Astrocyte of the spinal cord (primary cell): ENCODE data around the gene NLRC4.
"Not testable (repeated sequence)": the region's sequence is repeated elsewhere in the genome, so short reads cannot be mapped to it uniquely, and the experiment has no call there.

Source experiments
- DNase-seq: peaks from one replicate; pipeline ENCODE4 v3.0.0; 2011; ENCODE audit warnings: low read depth, low spot score
- H3K4me3 ChIP-seq: 2 replicates; pipeline ENCODE4 v1.5.1; 2011; ENCODE audit warnings: low read depth, mild to moderate bottlenecking, low read length, moderate library complexity
- in situ Hi-C: cut with HindIII; loops from 2 replicates; pipeline ENCODE4 v1.10.0; 2017; ENCODE audit warnings: low sequenced_read_pairs
- TF ChIP-seq, protein P1 (sequence below): IDR thresholded peaks from 2 replicates; pipeline ENCODE4 v1.5.1; 2012; ENCODE audit warnings: low read depth, mild to moderate bottlenecking, low read length, inconsistent platforms

Gene NLRC4

GRCh38 chr2:32210767-32211408 lies 53.8 kb downstream of the NLRC4 start:
- no peak for DNase-seq
- H3K4me3 ChIP-seq: no peak overlapping the region
- TF ChIP-seq, protein P1, sequence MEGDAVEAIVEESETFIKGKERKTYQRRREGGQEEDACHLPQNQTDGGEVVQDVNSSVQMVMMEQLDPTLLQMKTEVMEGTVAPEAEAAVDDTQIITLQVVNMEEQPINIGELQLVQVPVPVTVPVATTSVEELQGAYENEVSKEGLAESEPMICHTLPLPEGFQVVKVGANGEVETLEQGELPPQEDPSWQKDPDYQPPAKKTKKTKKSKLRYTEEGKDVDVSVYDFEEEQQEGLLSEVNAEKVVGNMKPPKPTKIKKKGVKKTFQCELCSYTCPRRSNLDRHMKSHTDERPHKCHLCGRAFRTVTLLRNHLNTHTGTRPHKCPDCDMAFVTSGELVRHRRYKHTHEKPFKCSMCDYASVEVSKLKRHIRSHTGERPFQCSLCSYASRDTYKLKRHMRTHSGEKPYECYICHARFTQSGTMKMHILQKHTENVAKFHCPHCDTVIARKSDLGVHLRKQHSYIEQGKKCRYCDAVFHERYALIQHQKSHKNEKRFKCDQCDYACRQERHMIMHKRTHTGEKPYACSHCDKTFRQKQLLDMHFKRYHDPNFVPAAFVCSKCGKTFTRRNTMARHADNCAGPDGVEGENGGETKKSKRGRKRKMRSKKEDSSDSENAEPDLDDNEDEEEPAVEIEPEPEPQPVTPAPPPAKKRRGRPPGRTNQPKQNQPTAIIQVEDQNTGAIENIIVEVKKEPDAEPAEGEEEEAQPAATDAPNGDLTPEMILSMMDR: no peak
- in situ Hi-C loops: no loop called here

- H3K4me3 ChIP-seq, DNase-seq, in situ Hi-C loops: not testable (repeated sequence)
Measured at GRCh38 chr2:32203428-32203827, 61.3 kb downstream of the NLRC4 start.

- DNase-seq: no peak
- TF ChIP-seq, protein P1: no peak
- in situ Hi-C loops: no loop called here
- H3K4me3 ChIP-seq: no peak overlapping the region
Measured at GRCh38 chr2:32200814-32201213, 63.9 kb downstream of the NLRC4 start.

DNA sequence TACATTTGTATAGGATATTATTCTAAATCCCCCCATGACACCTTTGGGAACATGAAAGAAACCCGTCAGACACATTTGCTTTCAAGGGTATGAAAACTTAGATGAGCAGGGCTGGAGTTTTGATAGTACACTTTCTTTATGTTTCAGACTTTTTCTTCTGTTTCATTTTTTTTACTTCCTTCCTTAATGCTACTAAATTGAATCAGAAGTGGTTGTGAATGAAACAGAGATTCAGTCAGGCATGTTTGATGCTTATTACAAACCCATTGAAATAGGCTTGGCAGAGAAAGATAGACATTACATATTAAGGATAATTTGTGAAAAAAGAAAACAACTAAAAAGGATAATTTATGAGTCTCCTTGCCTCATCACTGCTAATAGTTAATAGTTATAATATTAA lies 72.3 kb downstream of the NLRC4 start:
- TF ChIP-seq, protein P1: no peak
- no peak for DNase-seq
- in situ Hi-C loops: no loop called here
- H3K4me3 ChIP-seq: no peak overlapping the region

GRCh38 chr2:32189011-32189410 lies 75.7 kb downstream of the NLRC4 start:
- no peak for DNase-seq
- no peak overlapping the region for H3K4me3 ChIP-seq
- in situ Hi-C loops: no loop called here
- TF ChIP-seq, protein P1: no peak

DNA sequence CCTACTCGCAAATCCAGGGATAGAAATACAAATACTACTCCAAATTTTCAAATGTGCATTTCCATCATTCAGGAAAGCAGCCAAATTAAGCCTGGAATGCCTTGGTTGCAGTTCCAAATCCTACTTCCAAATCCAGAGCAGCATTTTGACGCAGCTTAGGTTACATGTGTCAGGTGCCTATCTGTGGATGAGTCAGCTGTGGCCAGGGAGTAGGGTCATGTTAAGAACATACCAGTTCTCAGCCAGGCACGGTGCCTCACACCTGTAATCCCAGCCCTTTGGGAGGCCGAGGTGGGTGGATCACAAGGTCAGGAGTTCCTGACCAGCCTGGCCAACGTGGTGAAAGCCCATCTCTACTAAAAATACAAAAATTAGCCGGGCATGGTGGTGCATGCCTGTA lies 82.0 kb downstream of the NLRC4 start:
- TF ChIP-seq, protein P1: no peak
- no peak overlapping the region for H3K4me3 ChIP-seq
- in situ Hi-C loops: no loop called here
- DNase-seq: no peak
